GDM1 (cell line): ENCODE results near the gene DDX27.
"Not testable (repeated sequence)": the region's sequence is repeated elsewhere in the genome, so short reads cannot be mapped to it uniquely, and the experiment has no call there.

Experiments used
- DNase-seq: peaks from one replicate; lab custom pipeline; 2025; lab: John Stamatoyannopoulos, UW

DDX27 gene

GRCh38 chr20:49207076-49207475 is 12.1 kb upstream of the DDX27 start:
- no peak for DNase-seq

GRCh38 chr20:49210101-49210756 is 9.0 kb upstream of the DDX27 start:
- DNase-seq = no peak

- DNase-seq = no peak
Observed at GRCh38 chr20:49210757-49211110, 8.5 kb upstream of the DDX27 start.

GRCh38 chr20:49214571-49214970 is 4.6 kb upstream of the DDX27 start:
- no peak for DNase-seq

- no peak for DNase-seq
Observed at GRCh38 chr20:49215232-49215631, 4.0 kb upstream of the DDX27 start.

- peak; percentile 72 for DNase-seq
Observed at GRCh38 chr20:49216991-49217578, 2.1 kb upstream of the DDX27 start.

- DNase-seq = not testable (repeated sequence)
Observed at GRCh38 chr20:49218739-49219090, 501 bp upstream of the DDX27 start.

- DNase-seq = no peak
Observed at GRCh38 chr20:49219924-49220831, 962 bp downstream of the DDX27 start.

- no peak for DNase-seq
Observed at GRCh38 chr20:49225896-49226295, 6.7 kb downstream of the DDX27 start.

GRCh38 chr20:49228676-49229075 is 9.5 kb downstream of the DDX27 start:
- DNase-seq = no peak

- no peak for DNase-seq
Observed at GRCh38 chr20:49229381-49229780, 10.2 kb downstream of the DDX27 start.

GRCh38 chr20:49230021-49230420 is 10.8 kb downstream of the DDX27 start:
- DNase-seq = no peak

- peak; percentile 50 for DNase-seq
Observed at GRCh38 chr20:49230561-49231133, 11.4 kb downstream of the DDX27 start.

GRCh38 chr20:49231471-49231870 is 12.3 kb downstream of the DDX27 start:
- no peak for DNase-seq

- no peak for DNase-seq
Observed at GRCh38 chr20:49233226-49233625, 14.0 kb downstream of the DDX27 start.

GRCh38 chr20:49234831-49235230 is 15.6 kb downstream of the DDX27 start:
- DNase-seq = no peak

- no peak for DNase-seq
Observed at GRCh38 chr20:49236301-49236700, 17.1 kb downstream of the DDX27 start.

GRCh38 chr20:49237531-49237930 is 18.3 kb downstream of the DDX27 start:
- DNase-seq = no peak

GRCh38 chr20:49245921-49246740 is 26.9 kb downstream of the DDX27 start:
- DNase-seq = no peak

GRCh38 chr20:49247169-49247723 is 28.0 kb downstream of the DDX27 start:
- DNase-seq = no peak

GRCh38 chr20:49247792-49248191 is 28.6 kb downstream of the DDX27 start:
- peak; percentile 14 for DNase-seq

- no peak for DNase-seq
Observed at GRCh38 chr20:49248301-49248700, 29.1 kb downstream of the DDX27 start.
